GM21786 (cell line): ENCODE measurements around the gene SRGAP1.

Experiments
- ATAC-seq: cut with Tn5 transposase; IDR thresholded peaks from one replicate; pipeline ENCODE4 v1.9.1; 2021; ENCODE audit not compliant: unreplicated experiment

Gene SRGAP1

DNA sequence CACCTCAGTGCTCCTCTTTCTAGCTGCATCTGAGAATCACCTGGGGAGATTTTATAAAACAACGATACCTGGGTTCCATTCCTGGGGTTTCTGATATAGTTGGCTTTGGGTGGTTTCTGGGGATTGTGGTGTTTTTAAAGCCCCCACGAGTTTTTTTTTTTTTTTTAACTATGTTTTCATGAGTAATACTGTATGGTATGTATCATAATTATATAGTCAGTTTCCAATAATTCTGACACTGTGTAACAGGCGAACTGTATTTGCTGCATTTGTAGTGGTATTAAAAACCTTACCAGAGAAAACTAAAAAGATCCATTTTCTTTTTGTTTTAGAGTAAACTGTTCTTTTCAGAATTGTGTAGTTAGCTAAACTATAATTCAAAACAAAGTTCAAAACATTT, 84.9 kb downstream of the SRGAP1 start:
- no peak for ATAC-seq

DNA sequence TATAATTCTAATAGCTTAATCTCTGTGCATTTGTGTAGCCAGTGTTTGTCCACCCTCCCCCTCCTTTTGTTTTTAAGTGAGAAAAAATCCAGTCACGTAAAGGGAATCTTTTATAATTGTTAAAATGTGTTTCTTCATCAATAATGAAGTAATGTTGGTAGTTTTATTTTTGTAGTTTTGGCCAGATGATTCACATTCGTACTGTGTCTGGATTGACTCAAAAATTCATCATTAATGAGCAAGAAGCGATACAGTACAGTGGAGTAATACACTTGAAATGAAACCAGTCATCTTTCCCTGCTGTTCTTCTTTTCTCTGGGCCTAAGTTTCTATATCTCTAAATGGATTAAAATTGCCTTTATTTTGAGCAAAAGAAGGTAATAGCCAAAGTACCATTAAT, 86.5 kb downstream of the SRGAP1 start:
- no peak for ATAC-seq

DNA sequence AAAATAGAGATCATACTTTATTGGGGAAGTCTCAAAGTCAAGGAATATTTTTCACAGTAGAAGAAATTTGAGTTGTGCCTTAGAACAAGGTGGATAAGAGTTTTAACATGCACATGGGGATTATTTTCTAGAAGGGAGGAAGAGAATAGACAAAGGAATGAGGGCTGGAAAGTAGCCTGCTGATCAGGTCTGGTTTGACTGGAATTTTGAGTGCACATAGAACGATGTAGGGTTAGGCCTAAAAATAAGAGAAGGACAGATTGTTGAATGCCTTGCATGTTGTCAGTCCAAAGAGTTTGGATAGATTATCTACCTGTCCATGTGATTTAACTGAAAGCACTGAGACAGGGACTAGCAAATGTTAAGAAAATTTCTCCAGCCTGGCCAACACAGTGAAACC, 87.2 kb downstream of the SRGAP1 start:
- ATAC-seq: no peak

DNA sequence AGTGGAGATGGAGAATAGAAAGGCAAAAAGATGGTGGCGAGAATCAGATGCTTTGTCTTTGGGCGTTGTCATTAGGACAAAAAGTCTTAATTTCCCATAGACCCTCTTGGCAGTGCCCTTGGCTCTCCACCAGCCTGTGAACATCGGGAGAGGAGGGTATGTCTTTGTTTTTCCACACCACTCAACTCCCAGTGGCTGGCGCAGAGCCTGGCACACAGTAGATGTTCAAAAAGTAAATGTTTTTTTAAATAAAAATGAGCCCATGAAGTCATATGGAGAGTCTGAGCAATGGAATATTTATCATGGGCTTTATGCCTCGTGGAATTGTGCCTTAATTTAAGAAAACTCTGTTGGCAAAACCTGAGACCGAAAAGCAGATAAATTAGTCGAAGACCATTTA, 90.4 kb downstream of the SRGAP1 start:
- ATAC-seq: no peak

DNA sequence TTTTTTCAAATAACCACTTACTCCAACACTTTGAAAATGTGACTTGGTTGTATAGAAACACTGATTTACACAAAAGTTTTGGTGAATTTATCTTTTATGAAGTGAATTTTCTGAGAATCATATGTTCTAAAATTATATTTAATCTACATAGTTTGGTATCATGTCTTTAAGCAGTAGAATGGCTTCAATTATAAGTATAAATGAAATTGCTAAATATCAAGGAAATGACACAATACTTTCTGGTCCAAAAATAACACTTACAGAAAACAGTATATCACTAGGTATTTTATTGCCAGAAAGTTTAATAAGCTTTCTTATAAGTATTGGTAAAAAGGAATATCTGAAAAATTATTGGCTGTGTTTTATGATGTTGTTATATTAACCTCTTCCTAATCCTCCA, 90.9 kb downstream of the SRGAP1 start:
- ATAC-seq: no peak

DNA sequence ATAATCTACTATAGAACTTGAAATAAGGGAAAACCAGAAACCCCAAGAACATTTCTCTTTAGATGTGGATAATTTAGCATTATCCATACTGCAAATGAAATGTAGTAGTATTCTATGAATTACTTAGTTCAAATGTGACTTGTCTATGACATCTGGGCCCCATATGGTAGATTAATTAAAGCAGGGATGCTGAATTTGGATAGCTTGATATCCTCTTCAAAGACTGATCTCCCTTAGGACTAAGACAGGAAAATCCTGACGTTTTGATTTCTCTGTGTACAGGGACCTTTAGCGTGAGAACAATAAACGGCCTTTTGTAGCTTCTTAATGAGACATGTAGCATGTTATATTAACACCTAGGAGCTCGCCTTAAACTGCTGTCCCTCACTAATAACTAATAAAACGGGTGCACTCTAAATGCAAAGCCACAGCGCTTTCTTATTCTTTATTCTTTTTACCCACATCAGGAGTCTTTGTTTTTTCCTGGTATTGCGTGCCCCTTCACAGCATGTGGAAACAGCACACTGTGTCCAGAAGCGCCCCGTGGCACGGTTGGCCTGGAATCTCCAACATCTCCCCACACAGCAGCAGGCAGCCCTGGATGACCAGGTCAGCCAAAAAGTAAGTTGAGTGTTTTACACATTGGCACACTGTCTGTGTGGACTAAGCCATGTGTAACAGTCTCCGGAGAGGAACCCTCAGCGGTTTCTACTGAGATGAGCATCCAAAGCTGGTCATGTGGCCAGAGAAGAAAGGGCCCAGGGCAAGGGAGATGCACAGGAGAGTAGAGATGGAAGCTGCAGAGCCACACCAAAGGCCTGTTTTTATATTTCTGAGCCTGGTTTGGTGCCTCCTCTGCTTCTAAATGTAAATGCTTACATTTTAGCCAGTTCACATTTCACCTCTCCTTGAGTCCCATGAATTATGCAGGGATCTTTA, 93.1 kb downstream of the SRGAP1 start:
- no peak for ATAC-seq

DNA sequence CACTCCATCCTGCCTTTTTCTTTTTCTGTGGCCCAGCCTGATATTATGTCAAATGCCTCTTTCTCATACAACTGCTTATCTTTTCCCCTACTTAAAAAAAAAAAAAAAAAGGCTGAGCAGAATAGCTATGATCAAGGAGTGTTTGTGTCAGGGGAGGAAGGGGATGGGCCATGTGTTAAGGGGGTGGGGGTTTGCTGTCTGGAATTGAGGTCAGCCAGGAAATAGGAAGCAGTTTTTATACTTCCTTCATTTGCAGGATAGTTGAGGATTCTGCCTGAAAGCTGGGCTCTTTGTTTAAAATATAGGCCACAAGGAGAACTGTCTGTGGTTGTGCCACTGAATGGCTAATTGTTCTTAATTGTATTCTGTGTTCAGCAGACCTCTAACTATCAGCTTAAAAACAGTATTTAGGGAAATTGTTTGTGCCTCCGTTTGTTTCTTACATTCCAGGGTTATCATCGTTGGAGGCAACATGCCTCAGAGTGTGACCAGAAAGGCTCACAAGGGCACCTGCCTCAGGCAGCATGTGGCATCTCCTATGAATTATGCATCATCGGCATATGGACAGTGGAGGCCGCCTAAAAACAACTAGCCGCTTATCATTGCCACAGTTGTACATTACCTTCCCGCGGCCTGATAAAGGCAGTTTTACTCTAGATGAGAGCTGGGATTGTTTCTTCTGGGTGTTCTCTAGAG, 96.0 kb downstream of the SRGAP1 start:
- ATAC-seq: no peak

DNA sequence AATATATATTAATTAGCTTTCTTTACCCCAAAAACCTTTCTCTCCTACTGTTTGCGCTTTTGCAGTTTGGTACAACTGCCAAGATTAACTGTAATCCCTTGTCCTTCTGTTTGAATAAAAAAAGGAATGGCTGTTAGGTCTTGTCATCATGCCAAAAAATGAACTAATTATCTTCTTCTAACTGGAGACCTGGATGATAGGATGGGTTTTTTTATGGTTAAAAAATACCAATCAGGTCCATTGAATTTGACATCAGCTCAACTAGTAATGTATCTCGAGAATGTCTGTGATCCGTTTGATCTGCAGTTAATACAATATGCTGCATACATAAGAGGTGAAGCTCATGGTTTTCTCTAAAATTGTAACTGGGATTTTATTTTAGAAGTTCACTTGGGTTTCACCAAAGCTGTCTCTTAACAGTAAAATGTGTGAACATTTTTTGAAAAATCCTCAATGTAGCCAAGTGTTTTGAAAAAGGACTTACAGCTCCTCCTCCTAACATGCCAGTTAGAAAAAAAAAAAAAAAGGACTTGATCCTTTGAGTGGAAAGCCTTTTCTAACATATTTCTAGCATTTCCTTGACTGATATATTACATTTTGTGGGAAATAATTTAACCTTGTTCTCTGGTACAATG, 96.8 kb downstream of the SRGAP1 start:
- ATAC-seq: no peak

DNA sequence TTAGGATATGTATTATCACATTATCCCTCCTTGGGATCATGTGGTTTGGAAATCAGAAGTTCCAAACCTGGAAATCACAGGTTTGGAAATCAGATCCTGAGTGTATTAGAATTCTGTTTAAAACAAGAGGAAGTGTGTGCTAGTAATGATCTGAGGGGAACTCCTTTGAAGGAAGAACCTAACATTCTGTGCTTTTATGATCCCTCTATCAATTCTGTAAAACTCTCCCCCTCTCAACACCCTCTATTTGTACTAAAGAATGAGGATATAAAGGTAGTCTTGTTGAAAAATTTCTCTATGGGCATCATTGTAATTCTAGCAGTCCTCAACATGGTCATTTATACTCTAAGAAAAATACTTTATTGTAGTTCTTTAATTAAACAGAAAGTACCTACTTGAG, 97.4 kb downstream of the SRGAP1 start:
- no peak for ATAC-seq

DNA sequence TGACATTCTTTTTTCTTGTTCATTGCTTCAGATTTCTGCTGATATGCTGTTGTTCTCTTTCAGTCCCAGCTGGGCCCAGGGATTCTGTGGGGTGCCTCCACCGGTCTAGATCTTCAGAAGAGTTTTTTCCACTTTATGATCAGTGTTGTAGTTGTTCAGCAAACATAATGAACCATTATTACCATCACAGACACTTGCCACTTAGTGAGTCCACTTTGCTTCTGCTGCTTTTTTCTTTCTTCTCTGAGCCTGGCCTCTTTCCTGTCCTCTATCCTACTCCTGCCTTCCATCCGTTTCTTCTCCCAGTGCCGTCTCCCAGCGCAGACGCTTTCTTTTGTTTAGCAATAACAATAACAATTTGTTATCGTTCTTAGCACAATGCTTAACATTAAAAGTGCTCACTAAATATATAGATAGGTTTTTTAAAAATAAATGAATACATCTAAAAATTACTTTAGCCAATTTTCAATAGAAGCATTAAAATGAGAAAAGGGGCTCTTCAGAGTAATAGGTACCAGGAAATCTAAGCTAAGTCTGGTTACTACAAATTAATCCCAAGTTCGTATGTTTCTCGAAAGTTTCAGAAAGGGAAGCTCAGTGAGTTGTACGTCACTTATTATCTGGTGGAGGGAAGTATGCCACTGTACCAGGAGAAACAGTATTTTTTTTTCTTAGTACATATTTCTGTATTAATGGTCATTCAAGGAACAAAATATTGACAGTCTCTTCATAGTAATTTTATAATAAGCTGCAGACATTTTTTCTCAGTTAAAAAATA, 98.2 kb downstream of the SRGAP1 start:
- ATAC-seq: no peak

DNA sequence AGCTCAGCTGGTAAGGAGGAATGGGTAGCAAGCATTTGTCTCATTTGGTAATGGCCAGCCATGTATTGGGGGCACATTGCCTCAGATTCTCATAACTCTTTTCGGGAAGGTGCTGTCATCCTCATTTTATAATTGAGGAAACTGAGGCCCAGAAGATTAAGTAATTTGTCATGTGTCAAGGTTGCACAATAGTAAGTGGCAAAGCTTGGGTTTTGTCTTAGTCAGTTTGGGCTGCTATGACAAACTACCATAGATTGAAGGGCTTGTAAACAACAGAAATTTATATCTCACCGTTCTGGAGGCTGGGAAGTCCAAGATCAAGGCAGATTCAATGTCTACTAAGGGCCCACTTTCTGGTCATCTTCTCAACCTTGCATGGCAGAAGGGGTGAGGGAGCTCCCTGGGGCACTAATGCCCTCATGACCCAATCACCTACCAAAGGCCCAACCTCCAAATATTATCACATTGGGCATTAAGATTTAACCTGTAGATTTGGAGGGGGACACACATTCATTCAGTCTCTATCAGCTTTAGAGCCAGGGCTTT, 99.6 kb downstream of the SRGAP1 start:
- ATAC-seq: no peak

DNA sequence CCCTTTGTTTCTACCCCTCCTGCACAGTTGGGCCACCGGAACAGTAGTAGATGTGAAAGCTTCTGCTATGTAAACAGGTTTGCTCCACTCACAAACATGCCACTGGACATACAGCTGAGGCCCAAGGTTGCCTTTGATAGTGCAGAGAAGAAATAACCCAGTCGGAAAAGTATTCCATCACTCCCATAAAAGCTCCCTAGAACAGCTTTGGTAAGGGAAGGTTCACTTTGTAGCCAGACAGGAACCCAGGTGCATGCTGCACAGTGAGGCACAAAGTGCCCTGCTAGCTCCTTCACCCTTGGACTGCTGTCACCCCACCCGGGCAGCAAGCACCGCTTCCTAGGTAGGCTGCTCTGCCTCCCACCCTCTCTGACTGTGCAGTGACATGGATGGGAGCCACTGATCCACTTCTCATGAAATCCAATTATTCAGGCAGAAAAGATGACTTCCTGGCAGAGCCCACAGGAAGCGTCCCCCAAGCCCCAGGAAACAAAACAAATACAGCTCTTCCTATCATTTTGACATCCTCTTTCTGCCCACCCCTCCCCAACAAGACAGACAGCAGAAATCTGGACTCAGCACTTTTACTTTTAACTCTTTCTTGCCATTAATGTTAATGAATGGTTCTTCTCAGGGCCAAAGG, 100.2 kb downstream of the SRGAP1 start:
- no peak for ATAC-seq

DNA sequence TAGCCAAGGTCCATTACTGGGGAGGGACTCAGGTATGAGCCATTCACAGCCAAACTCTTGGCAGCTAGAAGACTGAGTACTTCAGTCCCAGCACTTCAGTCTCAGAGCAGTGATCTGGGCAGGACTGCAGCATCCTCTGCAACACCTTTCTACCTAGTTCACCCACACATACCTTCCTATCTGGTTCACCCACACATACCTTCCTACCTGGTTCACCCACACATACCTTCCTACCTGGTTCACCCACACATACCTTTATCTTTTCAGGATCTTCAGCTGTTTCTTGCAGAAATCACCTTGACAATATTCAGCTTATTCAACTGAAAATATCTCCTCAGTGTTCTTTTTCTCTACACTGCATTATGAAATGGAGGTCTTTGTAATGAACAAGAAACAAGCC, 101.3 kb downstream of the SRGAP1 start:
- ATAC-seq: no peak

DNA sequence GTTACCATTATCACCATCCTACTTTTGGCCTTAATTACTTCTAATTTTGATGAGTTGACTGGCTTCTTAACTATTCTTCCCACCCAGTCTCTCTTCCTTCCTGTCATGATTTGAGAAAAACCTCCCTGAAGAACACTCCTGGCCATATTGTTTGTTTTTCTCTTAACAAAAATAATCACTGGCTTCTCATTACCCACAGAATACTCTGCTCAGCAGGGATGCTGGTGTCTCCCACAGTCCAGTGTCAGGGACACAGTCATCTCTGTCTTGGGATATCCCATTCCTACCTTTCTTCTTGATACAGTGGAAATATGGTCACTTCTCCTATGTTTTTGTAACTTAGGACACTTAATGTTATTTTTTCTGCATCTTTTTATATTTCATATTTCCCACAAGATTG, 103.7 kb downstream of the SRGAP1 start:
- no peak for ATAC-seq

DNA sequence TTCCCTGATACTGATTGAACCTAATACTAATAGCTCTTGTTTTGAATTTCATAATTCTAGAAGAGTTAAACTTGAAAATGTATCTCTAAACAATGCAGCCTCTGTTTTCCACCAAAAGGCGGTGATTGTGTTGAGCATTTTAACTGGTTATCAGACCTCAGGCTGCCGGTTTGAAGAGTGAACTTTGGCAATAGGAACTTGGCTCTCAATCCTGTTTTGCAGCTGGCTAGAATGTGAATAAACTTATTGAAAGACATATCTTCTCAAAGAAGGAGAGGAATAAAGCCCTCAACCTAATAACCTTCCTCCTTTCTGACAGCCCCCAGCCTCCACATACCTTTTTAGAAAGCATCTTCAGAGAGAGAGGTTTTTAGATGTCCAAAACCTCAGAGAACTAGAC, 105.4 kb downstream of the SRGAP1 start:
- ATAC-seq: no peak

DNA sequence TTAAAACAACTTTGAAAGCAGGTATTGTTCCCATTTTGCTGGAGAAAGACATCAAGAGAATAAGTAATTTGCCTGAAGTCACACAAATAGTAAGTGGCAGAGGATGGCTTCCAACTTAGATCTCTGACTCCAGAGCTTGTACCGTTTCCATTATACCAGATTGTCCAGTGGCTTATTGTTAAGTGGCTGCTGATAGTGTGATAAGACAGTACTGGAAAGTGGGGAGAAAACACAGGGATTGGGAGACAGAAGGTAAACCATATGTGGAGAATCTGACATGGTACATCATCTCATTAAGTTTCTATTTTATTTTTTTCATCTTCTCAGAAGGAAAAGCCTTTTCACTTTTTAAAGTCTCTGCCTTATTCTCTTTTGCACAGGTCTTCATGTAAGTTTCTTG, 108.5 kb downstream of the SRGAP1 start:
- no peak for ATAC-seq

DNA sequence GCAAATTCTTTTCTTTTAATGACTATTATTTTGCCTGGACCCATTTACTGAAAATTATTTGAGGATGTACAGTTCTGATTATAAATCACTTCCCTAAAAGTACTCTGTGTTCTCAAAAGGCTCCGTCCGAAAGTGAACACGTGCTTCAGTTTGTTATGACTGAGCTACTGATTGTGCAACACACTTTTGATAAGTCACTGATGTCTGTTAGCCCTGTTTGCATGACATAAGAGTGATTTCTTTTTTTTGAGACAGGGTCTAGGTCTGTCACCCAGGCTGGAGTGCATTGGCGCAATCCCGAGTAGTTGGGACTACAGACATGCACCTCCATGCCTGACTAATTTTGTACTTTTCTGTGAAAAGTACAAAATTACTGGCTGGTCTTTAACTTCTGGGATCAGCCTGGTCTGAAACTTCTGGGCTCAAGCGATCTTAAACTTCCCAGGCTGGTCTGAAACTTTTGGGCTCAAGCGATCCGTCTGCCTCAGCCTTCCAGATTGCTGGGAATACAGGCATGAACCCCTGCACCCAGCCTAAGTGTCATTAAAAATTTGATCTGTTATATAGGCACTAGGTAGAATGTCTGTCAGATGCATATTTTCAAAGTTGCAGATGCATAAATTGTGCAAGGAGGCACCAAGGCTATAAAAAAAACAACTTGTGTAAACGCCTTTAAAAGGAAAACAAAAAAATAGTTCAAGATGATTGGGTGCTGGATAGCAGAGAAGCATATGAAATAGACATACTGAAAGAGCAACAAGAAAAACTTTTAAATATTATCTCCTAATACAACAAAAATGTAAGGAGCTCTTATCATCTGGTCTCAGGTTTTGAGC, 111.5 kb downstream of the SRGAP1 start:
- ATAC-seq: no peak

DNA sequence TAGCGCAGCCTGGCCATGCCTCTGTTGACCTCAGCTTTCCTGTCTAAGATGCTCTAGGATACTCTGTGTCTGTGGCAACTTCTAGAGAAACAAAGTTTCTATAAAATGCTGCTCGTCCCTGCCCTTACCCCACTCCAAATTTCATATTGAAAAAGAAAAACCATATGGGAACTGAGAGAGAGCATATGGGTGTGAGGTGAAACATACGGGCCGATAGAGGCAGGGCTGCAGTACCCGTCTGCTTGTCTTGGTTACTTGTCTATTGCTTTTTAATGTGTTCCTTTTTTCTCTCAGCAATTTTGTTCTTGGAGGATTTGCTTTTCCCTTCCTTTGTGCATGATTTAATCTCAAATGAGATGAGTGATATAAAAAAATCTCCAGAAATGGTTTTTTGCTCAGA, 113.0 kb downstream of the SRGAP1 start:
- ATAC-seq: no peak

DNA sequence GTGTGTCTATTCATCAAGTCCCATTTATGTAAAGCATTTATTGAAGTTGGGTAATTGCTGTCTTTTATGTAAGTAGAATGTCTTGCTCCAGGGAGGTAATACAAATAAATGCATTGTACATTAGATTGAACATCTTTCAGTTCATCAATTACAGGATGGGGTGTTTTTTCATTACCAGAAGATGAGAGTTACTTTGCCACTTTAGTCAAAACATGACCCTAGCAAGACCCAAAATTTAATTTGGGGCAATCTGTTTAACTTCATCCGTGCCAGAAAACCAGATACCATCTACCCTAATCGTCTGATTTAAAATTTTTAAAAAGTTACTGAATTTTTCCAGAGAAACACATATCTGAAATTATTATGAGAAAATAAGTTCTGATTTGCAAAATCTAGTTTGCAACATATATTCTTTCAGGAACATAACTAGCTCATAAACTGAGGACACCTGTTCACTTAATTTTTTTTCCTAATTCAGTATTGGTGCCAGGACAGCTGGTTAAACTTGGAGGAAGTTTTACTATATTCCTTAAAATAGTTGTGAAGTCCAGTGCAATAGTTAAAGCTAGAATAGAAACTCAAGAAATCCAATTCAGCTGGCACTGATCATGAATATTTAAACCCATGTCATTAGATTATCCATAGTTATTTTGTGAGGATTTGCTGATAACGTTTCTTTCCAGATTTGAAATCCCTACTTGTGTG, 114.5 kb downstream of the SRGAP1 start:
- ATAC-seq: no peak
